ENCODE data around the gene HM13. TPM values are rescaled to one million over a fixed set of nuclear protein-coding genes. Genes with fewer than 3 reads are reported as not detected.
"Not testable (repeated sequence)": the region's sequence is repeated elsewhere in the genome, so short reads cannot be mapped to it uniquely, and the experiment has no call there.

The HM13 gene
- total and polyA plus RNA-seq, 2 experiments from 2014 or later: 126 to 150 TPM

- H3K4me3 ChIP-seq; ATAC-seq; H3K9me2 ChIP-seq (ENCODE audit: insufficient read depth); H3K27ac Mint-ChIP-seq; H3K4me3 Mint-ChIP-seq; H3K36me3 Mint-ChIP-seq (ENCODE audit: low read depth); H3K36me3 ChIP-seq (ENCODE audit: insufficient read depth); H3K79me2 ChIP-seq (replicated peaks; ENCODE audit: insufficient read depth); H4K20me1 ChIP-seq (replicated peaks; ENCODE audit: insufficient read depth); H2AFZ ChIP-seq; H3K27me3 ChIP-seq (ENCODE audit: insufficient read depth); H3K9me3 Mint-ChIP-seq; DNase-seq (ENCODE audit: low spot score): not testable (repeated sequence)
- Histone ChIP-seq H3F3A (replicated peaks; ENCODE audit: low read depth) (peaks cover 21% of the 10 kb centered on the region), H3K27ac (ENCODE audit: low read depth) (peak overlapping the region; percentile 27), H3K4me2 (peak overlapping the region; percentile 1; the same call in 1 of the 2 replicates), H3K4me1 (ENCODE audit: insufficient read depth) (peaks cover 32% of the 10 kb centered on the region)
- H3K27me3 Mint-ChIP-seq (ENCODE audit: insufficient read depth, low read depth, poor library complexity): peaks cover 14% of the 10 kb centered on the region
- H3K4me1 Mint-ChIP-seq: peaks cover 30% of the 10 kb centered on the region
Measured at GRCh38 chr20:31596412-31596715, 82.1 kb downstream of the HM13 start.

GRCh38 chr20:31596831-31597480 lies 82.7 kb downstream of the HM13 start:
- Histone ChIP-seq H2AFZ (peak overlapping the region; percentile 9; the same call in 1 of the 2 replicates), H3K27me3 (ENCODE audit: insufficient read depth) (no peaks in the 10 kb centered on the region), H3K4me2 (peak overlapping the region; percentile 1; the same call in 1 of the 2 replicates), H3K4me3 (no peak overlapping the region), H3K27ac (ENCODE audit: low read depth) (peak overlapping the region; percentile 27), H4K20me1 (replicated peaks; ENCODE audit: insufficient read depth) (no peaks in the 10 kb centered on the region), H3K36me3 (ENCODE audit: insufficient read depth) (no peaks in the 10 kb centered on the region), H3K79me2 (replicated peaks; ENCODE audit: insufficient read depth) (0 out of 2 replicates have a peak, but pooled peaks cover 5% of the 10 kb centered on the region), H3F3A (replicated peaks; ENCODE audit: low read depth) (peaks cover 18% of the 10 kb centered on the region), H3K4me1 (ENCODE audit: insufficient read depth) (peaks cover 29% of the 10 kb centered on the region), H3K9me2 (ENCODE audit: insufficient read depth) (no peaks in the 10 kb centered on the region)
- Mint-ChIP-seq H3K4me1 (peaks cover 27% of the 10 kb centered on the region), H3K9me3 (peaks cover 3% of the 10 kb centered on the region; the same call in 1 of the 3 replicates), H3K36me3 (ENCODE audit: low read depth) (no peaks in the 10 kb centered on the region), H3K4me3 (no peak overlapping the region), H3K27ac (peak overlapping the region; percentile 53), H3K27me3 (ENCODE audit: insufficient read depth, low read depth, poor library complexity) (peaks cover 11% of the 10 kb centered on the region)
- DNase-seq (ENCODE audit: low spot score) (peak; percentile 42), ATAC-seq (no peak)
- TF ChIP-seq EZH2phosphoT487 (IDR thresholded peaks at IDR 0.05; ENCODE audit: unreplicated experiment) (no peak), EZH2 (IDR thresholded peaks at IDR 0.05; ENCODE audit: low read depth, unreplicated experiment) (no peak), ETS1 (IDR thresholded peaks at IDR 0.05) (no peak)

GRCh38 chr20:31597481-31597855 lies 83.2 kb downstream of the HM13 start:
- H3K9me2 ChIP-seq (ENCODE audit: insufficient read depth): no peaks in the 10 kb centered on the region
- Mint-ChIP-seq H3K4me3 (no peak overlapping the region), H3K36me3 (ENCODE audit: low read depth) (no peaks in the 10 kb centered on the region), H3K9me3 (peaks cover 3% of the 10 kb centered on the region; the same call in 1 of the 3 replicates), H3K27me3 (ENCODE audit: insufficient read depth, low read depth, poor library complexity) (peaks cover 11% of the 10 kb centered on the region), H3K27ac (no peak overlapping the region; the same call in 1 of the 2 replicates), H3K4me1 (peaks cover 28% of the 10 kb centered on the region)
- DNase-seq (ENCODE audit: low spot score) (no peak), ATAC-seq (no peak)
- H3K27me3 ChIP-seq (ENCODE audit: insufficient read depth): no peaks in the 10 kb centered on the region
- no peak overlapping the region for H2AFZ ChIP-seq
- no peak overlapping the region for H3K4me2 ChIP-seq
- no peaks in the 10 kb centered on the region for H3K36me3 ChIP-seq (ENCODE audit: insufficient read depth)
- H3K4me1 ChIP-seq (ENCODE audit: insufficient read depth): peaks cover 32% of the 10 kb centered on the region
- no peak overlapping the region for H3K4me3 ChIP-seq
- TF ChIP-seq JUNB (IDR thresholded peaks at IDR 0.05; ENCODE audit: unreplicated experiment) (no peak), CTCF (conservative IDR thresholded peaks at IDR 0.05; ENCODE audit: low read depth in 2 of 2) (no peak), STAT1 (IDR thresholded peaks at IDR 0.05; ENCODE audit: unreplicated experiment) (no peak), ZNF114 (CRISPR knock-in tag; IDR thresholded peaks at IDR 0.05) (no peak), ETS1 (IDR thresholded peaks at IDR 0.05) (no peak)
- peak overlapping the region; percentile 27; the same call in 1 of the 2 replicates for H3K27ac ChIP-seq (ENCODE audit: low read depth)
- 0 out of 2 replicates have a peak, but pooled peaks cover 5% of the 10 kb centered on the region for H3K79me2 ChIP-seq (replicated peaks; ENCODE audit: insufficient read depth)
- peaks cover 18% of the 10 kb centered on the region for H3F3A ChIP-seq (replicated peaks; ENCODE audit: low read depth)
- H4K20me1 ChIP-seq (replicated peaks; ENCODE audit: insufficient read depth): no peaks in the 10 kb centered on the region

Data from GM23338 (cell line).